HEK293T (cell line): ENCODE data around the gene ZGPAT.

Source experiments
- FOXA1 ChIP-seq: fragments of 450-650 bp; IDR thresholded peaks from 2 replicates; pipeline ENCODE4 v1.6.1; 2016; ENCODE audit warnings: mild to moderate bottlenecking
- TARDBP ChIP-seq: fragments of 450-650 bp; IDR thresholded peaks from 2 replicates; pipeline ENCODE4 v1.6.1; 2016

DNA sequence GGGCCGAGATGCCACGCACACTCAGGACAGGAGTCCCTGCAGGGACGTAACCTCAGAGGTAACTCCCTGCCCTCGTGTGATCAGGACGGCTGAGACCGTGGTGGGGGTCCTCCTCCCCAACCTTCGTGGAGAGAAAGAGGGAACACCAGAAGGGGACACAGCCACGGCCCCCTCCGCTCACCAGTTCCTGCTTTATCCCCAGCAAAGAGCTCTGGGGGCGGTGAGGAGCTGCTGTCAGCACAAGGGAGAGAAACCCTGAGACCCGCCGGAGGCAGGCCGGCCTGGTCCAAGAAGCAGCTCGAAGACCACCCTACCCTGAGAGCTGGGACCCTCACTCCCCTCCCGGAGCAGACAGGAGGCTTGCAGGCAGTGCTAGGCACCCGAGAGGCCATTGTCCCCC, 76.1 kb downstream of the ZGPAT start:
- TF ChIP-seq FOXA1 (no peak), TARDBP (no peak)
